GM11168 (cell line): ENCODE results near the gene ROBO4.

Experiments used
- in situ Hi-C: fragments of 300-500 bp; cut with MboI; formaldehyde crosslinking; loops from one replicate; pipeline ENCODE4 v1.12.0; 2022; ENCODE audit warnings: low sequenced_read_pairs; ENCODE audit not compliant: unreplicated experiment

The ROBO4 gene

DNA sequence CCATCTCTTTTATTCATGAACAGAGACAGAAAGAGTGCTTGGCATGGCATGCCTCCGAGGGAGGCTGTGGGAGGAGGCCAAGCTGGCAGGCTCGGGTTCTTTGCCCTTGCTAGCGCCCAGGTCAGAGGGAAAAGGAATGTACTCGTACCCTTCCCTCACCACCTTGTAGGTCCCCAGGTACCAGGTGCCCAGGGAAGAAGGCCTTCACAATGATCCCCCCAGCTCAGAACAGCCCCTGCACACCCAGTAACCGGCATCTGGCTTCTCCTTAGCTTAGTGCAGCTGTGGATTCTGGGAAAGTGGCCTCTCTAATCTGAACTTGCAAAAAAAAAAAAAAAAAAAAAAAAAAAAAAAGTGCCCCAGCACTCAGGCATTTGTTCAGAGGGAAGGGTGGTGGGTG, 22.7 kb upstream of the ROBO4 start:
- in situ Hi-C loops = no loop called here

DNA sequence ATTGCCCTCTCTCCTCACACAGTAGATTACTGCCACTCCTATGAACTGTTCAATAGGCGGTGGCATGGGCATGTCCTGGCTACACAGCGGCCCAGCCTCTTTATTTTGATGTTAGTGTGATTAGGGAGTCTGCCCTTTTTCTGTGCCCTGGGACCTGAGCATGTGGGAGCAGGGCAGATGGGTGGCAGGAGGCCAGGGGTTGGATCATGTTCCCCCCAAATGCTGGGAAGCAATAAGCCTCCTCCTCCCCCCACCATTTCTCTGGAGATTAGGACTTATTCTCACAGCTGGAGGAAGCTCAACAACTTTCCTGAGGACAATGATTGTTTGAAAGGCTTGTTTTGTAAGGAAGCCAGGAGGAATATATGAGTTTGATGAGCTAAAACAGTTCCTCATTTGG, 22.2 kb upstream of the ROBO4 start:
- in situ Hi-C loops = no loop called here

- in situ Hi-C loops = no loop called here
Measured at GRCh38 chr11:124918950-124919349, 21.3 kb upstream of the ROBO4 start, which contains the start of gene HEPN1. TSS of gene HEPN1 (plus strand) at chr11:124919250.

DNA sequence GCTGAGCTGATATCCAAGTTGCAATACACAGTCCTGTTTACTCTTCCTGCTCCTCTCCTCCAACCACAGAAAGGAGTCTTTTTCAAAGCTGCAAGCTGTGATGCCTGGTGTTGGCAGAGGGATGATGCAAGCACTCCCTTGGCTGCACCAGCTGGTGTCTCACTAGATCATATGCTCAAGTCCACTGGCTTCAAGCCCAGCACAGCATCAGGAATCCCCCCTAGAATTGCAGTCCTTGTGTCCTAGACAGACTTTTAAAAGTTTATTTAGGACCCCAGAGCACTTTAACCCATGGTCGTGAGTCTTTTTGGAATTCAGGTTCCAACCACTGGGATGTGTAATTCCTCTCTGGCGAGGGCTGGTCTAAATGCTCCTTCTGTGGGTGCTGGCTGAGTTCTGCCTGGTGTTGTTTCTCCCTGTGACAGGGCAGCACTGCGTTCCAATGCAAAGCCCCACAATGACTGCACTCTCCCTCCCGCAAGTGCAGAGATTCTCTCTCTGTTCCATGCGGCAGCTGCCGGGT, 19.5 kb upstream of the ROBO4 start:
- in situ Hi-C loops = no loop called here

- in situ Hi-C loops = no loop called here
Measured at GRCh38 chr11:124916370-124916710, 18.7 kb upstream of the ROBO4 start.

DNA sequence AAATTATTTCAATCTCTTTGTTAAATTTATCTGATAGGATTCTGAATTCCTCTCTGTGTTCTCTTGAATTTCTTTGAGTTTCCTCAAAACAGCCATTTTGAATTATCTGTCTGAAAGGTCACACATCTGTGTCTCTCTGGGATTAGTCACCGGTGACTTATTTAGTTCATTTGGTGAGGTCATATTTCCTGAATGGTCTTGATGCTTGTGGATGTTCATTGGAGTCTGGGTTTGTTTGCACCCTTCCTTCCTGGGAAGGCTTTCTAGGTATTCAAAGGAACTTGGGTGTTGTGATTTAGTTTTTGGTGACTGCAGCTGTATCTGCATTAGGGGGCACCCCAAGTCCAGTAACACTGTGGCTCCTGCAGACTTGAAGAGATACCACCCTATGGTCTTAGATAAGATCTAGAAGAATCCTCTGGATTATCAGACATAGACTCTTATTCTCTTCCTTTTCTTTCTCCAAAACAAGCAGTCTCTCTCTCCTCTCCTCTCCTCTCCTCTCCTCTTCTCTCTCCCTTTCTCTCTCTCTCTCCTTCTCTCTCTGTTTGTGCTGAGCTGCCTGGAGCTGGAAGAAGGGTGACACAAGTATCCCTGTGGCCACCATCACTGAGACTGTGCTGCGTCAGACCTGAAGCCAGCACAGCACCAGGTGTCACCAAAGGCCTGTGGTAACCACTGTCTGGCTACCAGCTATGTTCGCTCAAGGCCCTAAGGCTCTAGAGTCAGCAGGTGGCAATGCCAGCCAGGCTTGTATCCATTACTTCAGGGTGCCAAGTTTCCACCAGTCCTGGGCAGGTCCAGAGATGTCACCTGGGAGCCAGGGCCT, 18.1 kb upstream of the ROBO4 start:
- in situ Hi-C loops = no loop called here

- in situ Hi-C loops = no loop called here
Measured at GRCh38 chr11:124902616-124903015, 5.0 kb upstream of the ROBO4 start.

- in situ Hi-C loops = no loop called here
Measured at GRCh38 chr11:124900464-124900863, 2.8 kb upstream of the ROBO4 start.

GRCh38 chr11:124899383-124900145, 1.9 kb upstream of the ROBO4 start:
- in situ Hi-C loops = no loop called here

DNA sequence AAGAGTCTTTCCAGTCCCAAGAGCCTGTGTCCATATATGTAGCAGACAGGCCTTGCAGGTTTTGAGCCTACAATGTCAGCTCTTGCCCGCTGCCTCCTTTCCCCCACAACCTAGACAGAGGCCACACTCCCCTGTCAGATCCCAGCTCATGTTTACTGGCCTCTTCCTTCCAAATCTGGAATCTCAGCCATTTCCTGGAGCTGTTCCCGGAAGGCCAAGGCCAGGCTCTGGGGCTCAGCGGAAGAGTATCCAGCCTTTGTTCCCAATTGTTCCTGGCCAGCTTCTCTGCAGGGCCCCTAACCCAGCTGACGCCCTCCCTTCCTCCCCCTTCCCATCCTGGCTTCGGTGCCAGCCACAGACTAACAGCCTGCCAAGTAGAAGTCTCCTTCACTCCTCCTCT, 1.0 kb upstream of the ROBO4 start:
- in situ Hi-C loops = no loop called here

DNA sequence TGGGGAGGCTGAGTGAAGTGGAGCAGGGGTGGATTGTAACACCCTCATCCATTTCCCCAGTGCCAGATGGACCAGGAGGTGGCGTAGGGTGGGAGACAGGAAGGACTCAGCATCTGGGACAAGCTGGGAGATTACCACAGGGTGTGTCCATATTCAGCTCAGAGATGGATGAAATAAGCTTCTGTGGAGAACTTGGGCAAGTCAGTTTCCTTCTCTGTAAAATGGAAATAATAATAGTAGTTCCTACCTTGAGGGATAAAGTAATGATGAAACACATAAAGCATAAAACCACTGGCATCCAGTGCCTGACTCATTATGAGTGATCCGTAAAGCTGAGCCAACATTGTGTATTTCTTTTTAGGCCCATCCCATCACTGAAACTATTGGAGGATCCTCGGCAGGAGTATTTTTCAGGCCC, 607 bp upstream of the ROBO4 start:
- in situ Hi-C loops = no loop called here

- in situ Hi-C loops = no loop called here
Measured at GRCh38 chr11:124896821-124897391, 759 bp downstream of the ROBO4 start.

- in situ Hi-C loops = no loop called here
Measured at GRCh38 chr11:124896071-124896750, 1.5 kb downstream of the ROBO4 start.

DNA sequence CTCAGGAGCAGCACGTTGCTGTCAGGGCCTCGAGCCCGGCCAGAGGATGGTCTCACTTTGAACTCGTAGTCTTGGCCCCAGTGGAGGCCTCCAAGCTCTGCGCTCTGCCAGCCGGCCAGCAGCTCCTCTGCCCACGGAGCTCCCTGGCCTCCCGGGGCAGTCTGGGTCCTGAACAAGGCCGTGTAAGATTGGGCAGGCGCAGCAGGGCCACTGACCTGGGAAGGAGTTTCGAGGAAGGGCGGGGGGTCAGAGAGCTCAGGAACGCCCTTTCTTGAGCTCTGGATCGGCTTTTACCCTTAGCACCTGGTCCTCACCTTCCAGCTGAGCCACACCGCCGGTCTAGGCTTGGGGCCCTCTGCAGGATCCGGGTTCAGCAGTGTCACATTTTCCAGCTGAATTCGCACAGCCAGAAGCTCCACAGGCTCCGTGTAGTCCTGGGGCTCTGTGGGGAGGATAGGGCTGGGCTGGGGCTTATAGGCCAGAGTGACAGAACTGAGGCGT, 2.1 kb downstream of the ROBO4 start:
- in situ Hi-C loops = no loop called here

DNA sequence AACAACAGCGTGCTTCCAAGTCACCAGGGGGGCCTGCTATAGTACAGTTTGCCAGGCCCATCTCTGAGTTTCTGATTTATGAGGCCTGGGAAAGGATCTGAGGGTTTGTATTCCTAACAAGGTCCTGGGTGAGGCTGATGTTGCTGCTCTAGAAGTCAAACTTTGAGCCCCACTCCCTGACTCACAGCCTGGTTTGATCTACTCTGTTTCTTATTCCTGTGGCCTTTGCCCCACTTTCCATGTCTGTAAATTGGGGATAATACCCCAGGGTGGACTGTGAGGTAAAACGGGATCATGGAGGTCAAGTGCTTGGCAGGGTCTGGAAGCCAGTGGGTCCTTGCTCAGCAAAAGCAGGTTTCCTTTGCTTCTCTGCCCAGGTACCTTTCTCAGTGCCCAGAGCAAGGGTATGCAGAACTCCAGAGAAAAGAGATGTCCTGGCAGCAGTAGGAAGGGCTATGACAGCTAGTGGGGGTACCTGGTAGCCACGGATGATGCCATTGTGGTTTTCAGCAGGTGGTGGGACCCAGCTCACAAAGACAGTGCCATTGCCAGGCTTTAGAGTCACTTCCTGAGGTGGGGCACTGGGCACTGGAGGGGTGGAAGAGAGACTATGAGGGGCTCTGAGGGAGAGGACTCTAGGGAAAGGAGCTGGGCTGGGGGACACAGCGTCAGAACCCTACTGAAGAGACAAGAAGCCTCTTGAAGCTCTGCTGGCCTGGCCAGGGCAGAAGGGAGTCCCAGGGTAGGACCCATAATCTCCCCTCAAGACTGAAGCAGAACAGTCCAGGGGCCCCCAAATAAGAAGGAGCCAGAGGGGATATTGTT, 2.8 kb downstream of the ROBO4 start:
- in situ Hi-C loops = no loop called here

GRCh38 chr11:124893781-124894401, 3.8 kb downstream of the ROBO4 start:
- in situ Hi-C loops = no loop called here

GRCh38 chr11:124892750-124893454, 4.8 kb downstream of the ROBO4 start:
- in situ Hi-C loops = no loop called here

DNA sequence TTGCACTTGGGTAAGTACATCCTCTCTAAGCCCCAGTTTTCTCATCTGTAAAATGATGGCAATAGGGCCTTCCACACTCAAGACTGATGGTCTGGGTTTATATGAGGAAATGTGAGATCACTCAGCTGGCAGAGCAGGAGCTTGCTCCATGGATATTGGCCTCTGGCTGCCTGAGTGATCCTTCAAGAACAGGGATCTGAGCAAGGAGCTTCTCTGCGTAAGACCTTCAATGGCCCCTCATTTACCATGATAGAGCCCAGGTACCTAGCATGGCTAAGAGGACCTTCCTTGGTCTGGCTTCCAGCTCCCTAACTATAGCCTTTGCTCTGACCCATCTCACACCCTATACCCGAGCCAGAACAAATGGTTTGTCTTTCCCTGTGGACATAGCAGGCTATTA, 5.5 kb downstream of the ROBO4 start:
- in situ Hi-C loops = no loop called here
